H9 (cell line): ENCODE data around the gene ARID1B. TPM values are rescaled to one million over a fixed set of nuclear protein-coding genes. Genes with fewer than 3 reads are reported as not detected.

Source experiments
- DNase-seq: peaks from one replicate; pipeline ENCODE4 v3.0.0-alpha.2; 2017
- H2AFZ ChIP-seq: one replicate; pipeline ENCODE4 v1.6.1; 2013; ENCODE audit warnings: mild to moderate bottlenecking, low read length, control low read depth, moderate library complexity
- H2AK5ac ChIP-seq: 2 replicates; pipeline ENCODE4 v1.6.1; 2013; ENCODE audit warnings: low read length, control low read depth, mixed read lengths; ENCODE audit not compliant: insufficient read length
- H2BK120ac ChIP-seq: one replicate; pipeline ENCODE4 v1.6.1; 2013; ENCODE audit warnings: low read depth, mild to moderate bottlenecking, low read length, control low read depth, inconsistent platforms; ENCODE audit not compliant: poor library complexity, severe bottlenecking
- H2BK12ac ChIP-seq: 2 replicates; pipeline ENCODE4 v1.6.1; 2013; ENCODE audit warnings: low read length, control low read depth, mixed read lengths, low read depth; ENCODE audit not compliant: insufficient read length
- H2BK15ac ChIP-seq: 2 replicates; pipeline ENCODE4 v1.6.1; 2013; ENCODE audit warnings: low read depth, low read length, control low read depth
- H2BK20ac ChIP-seq: one replicate; pipeline ENCODE4 v1.6.1; 2013; ENCODE audit warnings: low read depth, mild to moderate bottlenecking, low read length, control low read depth, inconsistent platforms; ENCODE audit not compliant: poor library complexity, severe bottlenecking
- H2BK5ac ChIP-seq: 2 replicates; pipeline ENCODE4 v1.6.1; 2013; ENCODE audit warnings: low read length, control low read depth, mixed read lengths; ENCODE audit not compliant: insufficient read length
- H3K14ac ChIP-seq: 2 replicates; pipeline ENCODE4 v1.6.1; 2013; ENCODE audit warnings: low read length, control low read depth; ENCODE audit not compliant: insufficient read depth
- H3K18ac ChIP-seq: 2 replicates; pipeline ENCODE4 v1.6.1; 2013; ENCODE audit warnings: low read depth, mild to moderate bottlenecking, mixed read lengths, low read length, control low read depth; ENCODE audit not compliant: insufficient read length
- H3K23ac ChIP-seq: 2 replicates; pipeline ENCODE4 v1.6.1; 2013; ENCODE audit warnings: low read length, control low read depth, mixed read lengths, low read depth; ENCODE audit not compliant: insufficient read length
- H3K23me2 ChIP-seq: 2 replicates; pipeline ENCODE4 v1.6.1; 2013; ENCODE audit warnings: low read depth, mild to moderate bottlenecking, mixed read lengths, low read length, control low read depth; ENCODE audit not compliant: insufficient read length, poor library complexity, severe bottlenecking
- H3K27ac ChIP-seq: 2 replicates; pipeline ENCODE4 v1.5.1; 2013; ENCODE audit warnings: low read length, control low read depth, mixed read lengths, low read depth; ENCODE audit not compliant: insufficient read length
- H3K27me3 ChIP-seq: 2 replicates; pipeline ENCODE4 v1.6.1; 2013; ENCODE audit warnings: low read length, control low read depth, inconsistent platforms; ENCODE audit not compliant: insufficient read depth
- H3K4ac ChIP-seq: 2 replicates; pipeline ENCODE4 v1.6.1; 2013; ENCODE audit warnings: low read depth, mild to moderate bottlenecking, control low read depth, inconsistent platforms, low read length, moderate library complexity
- H3K4me1 ChIP-seq: 2 replicates; pipeline ENCODE4 v1.6.1; 2013; ENCODE audit warnings: low read length, control low read depth, inconsistent platforms; ENCODE audit not compliant: insufficient read depth
- H3K4me2 ChIP-seq: 2 replicates; pipeline ENCODE4 v1.6.1; 2013; ENCODE audit warnings: low read length, control low read depth, mixed read lengths; ENCODE audit not compliant: insufficient read length, insufficient read depth
- H3K56ac ChIP-seq: 2 replicates; pipeline ENCODE4 v1.6.1; 2013; ENCODE audit warnings: low read depth, mild to moderate bottlenecking, mixed read lengths, low read length, control low read depth; ENCODE audit not compliant: insufficient read length
- H3K79me1 ChIP-seq: 2 replicates; pipeline ENCODE4 v1.6.1; 2013; ENCODE audit warnings: low read depth, mild to moderate bottlenecking, moderate library complexity, low read length, control low read depth, inconsistent platforms; ENCODE audit not compliant: insufficient read depth, poor library complexity, severe bottlenecking
- H3K79me2 ChIP-seq: 2 replicates; pipeline ENCODE4 v1.6.1; 2013; ENCODE audit warnings: low read length, control low read depth, inconsistent platforms; ENCODE audit not compliant: insufficient read depth
- H3K9ac ChIP-seq: 2 replicates; pipeline ENCODE4 v1.6.1; 2013; ENCODE audit warnings: low read length, control low read depth, mixed read lengths; ENCODE audit not compliant: insufficient read length; ENCODE audit errors: extremely low read depth
- H3K9me3 ChIP-seq: one replicate; pipeline ENCODE4 v1.6.1; 2013; ENCODE audit warnings: low read depth, low read length, inconsistent platforms; ENCODE audit not compliant: control insufficient read depth
- H3T11ph ChIP-seq: one replicate; pipeline ENCODE4 v1.6.1; 2013; ENCODE audit warnings: mild to moderate bottlenecking, low read length, control low read depth, inconsistent platforms
- H4K20me1 ChIP-seq: one replicate; pipeline ENCODE4 v1.6.1; 2013; ENCODE audit not compliant: control insufficient read depth, insufficient read length, insufficient read depth
- H4K5ac ChIP-seq: 2 replicates; pipeline ENCODE4 v1.6.1; 2013; ENCODE audit warnings: low read depth, mild to moderate bottlenecking, mixed read lengths, low read length, control low read depth; ENCODE audit not compliant: insufficient read length
- H4K8ac ChIP-seq: replicated peaks from 2 replicates; pipeline ENCODE4 v1.6.1; 2013; ENCODE audit warnings: low read length, control low read depth, mixed read lengths, low read depth; ENCODE audit not compliant: insufficient read length
- H4K91ac ChIP-seq: 2 replicates; pipeline ENCODE4 v1.6.1; 2013; ENCODE audit warnings: low read depth, mild to moderate bottlenecking, moderate library complexity, mixed read lengths, low read length, control low read depth; ENCODE audit not compliant: insufficient read length
- H3K27ac Mint-ChIP-seq, 3 experiments: 2 replicates in 2 of 3; 3 replicates in 1 of 3; pipeline ENCODE4 v1.8.0; 2020 to 2021; ENCODE audit warnings: mixed read lengths in 3 of 3, mild to moderate bottlenecking in 1 of 3, moderate library complexity in 1 of 3
- H3K27me3 Mint-ChIP-seq: 2 replicates; pipeline ENCODE4 v1.8.0; 2021; ENCODE audit warnings: low read depth, mild to moderate bottlenecking, moderate library complexity, mixed read lengths
- H3K36me3 Mint-ChIP-seq, 3 experiments: 2 replicates in 2 of 3; 3 replicates in 1 of 3; pipeline ENCODE4 v1.8.0; 2020 to 2021; ENCODE audit warnings: low read depth in 3 of 3, mixed read lengths in 3 of 3; ENCODE audit not compliant: insufficient read depth in 1 of 3
- H3K4me1 Mint-ChIP-seq, 2 experiments: 2 replicates each; pipeline ENCODE4 v1.8.0; 2020; ENCODE audit warnings: mixed read lengths in 2 of 2
- H3K4me3 Mint-ChIP-seq, 2 experiments: 2 replicates in 1 of 2; 3 replicates in 1 of 2; pipeline ENCODE4 v1.8.0; 2020 to 2021; ENCODE audit warnings: mild to moderate bottlenecking in 2 of 2, mixed read lengths in 2 of 2, moderate library complexity in 1 of 2
- H3K9me3 Mint-ChIP-seq, 2 experiments: 2 replicates in 1 of 2; 3 replicates in 1 of 2; pipeline ENCODE4 v1.8.0; 2020; ENCODE audit warnings: mild to moderate bottlenecking in 2 of 2, mixed read lengths in 2 of 2, moderate library complexity in 1 of 2
- CTCF ChIP-seq: fragments of 200-600 bp; sonication (generic); conservative IDR thresholded peaks from 3 replicates; pipeline ENCODE4 v1.8.0; 2021; ENCODE audit warnings: antibody characterized with exemption, mild to moderate bottlenecking
- WGBS: extraction: QIAGEN DNeasy Blood & Tissue Kit; methylation state at CpG from one replicate; pipeline ENCODE4 v1.1.7; 2013; ENCODE audit warnings: missing lambda C conversion rate, low lambda C conversion rate, mixed read lengths; ENCODE audit not compliant: insufficient read length; ENCODE audit errors: extremely low coverage; 5-methylcytosine and 5-hydroxymethylcytosine counted together
- total RNA-seq: library from RNA; stranded (reverse); gene quantifications from 2 replicates; pipeline ENCODE4 v1.2.1, GENCODE V29; 2021

ARID1B gene
- total RNA-seq, 1 experiment from 2014 or later, result 88.2 TPM

- H3K9me3 ChIP-seq, result no peaks in the 10 kb centered on the region
- no peak overlapping the region for H2AK5ac ChIP-seq
- no peak overlapping the region for H3K27ac Mint-ChIP-seq
- peaks cover 42% of the 10 kb centered on the region for H3K27me3 Mint-ChIP-seq
- no CpG with 5 or more reads among the region's 12 CpGs for WGBS
- H3K23me2 ChIP-seq, result peaks cover 12% of the 10 kb centered on the region
- no peak overlapping the region for H3T11ph ChIP-seq
- H2BK20ac ChIP-seq, result no peak overlapping the region
- H3K9ac ChIP-seq, result no peak overlapping the region
- no peak overlapping the region for H3K56ac ChIP-seq
- H3K27ac ChIP-seq, result no peak overlapping the region
- H3K79me1 ChIP-seq, result no peaks in the 10 kb centered on the region
- peaks cover 2 to 7% of the 10 kb centered on the region in 2 experiments; a peak in 4 of 5 replicates for H3K9me3 Mint-ChIP-seq
- H3K27me3 ChIP-seq, result peaks cover 7% of the 10 kb centered on the region; the same call in 1 of the 2 replicates
- H3K4me1 Mint-ChIP-seq, result peaks cover 17 to 26% of the 10 kb centered on the region in 2 experiments
- H3K4ac ChIP-seq, result no peak overlapping the region
- no peak for TF ChIP-seq CTCF
- no peak for DNase-seq
- peaks cover 0 to 2% (median 0%) of the 10 kb centered on the region in 3 experiments; a peak in 2 of 7 replicates for H3K36me3 Mint-ChIP-seq
- H3K4me2 ChIP-seq, result no peak overlapping the region
- no peak overlapping the region for H2BK12ac ChIP-seq
- H2BK15ac ChIP-seq, result no peak overlapping the region
- no peak overlapping the region for H4K5ac ChIP-seq
- H3K18ac ChIP-seq, result no peak overlapping the region
- H2BK120ac ChIP-seq, result no peak overlapping the region
- H3K4me1 ChIP-seq, result no peaks in the 10 kb centered on the region; the same call in 1 of the 2 replicates
- no peak overlapping the region for H3K23ac ChIP-seq
- no peak overlapping the region for H3K14ac ChIP-seq
- no peaks in the 10 kb centered on the region for H4K20me1 ChIP-seq
- no peak overlapping the region for H4K8ac ChIP-seq
- no peaks in the 10 kb centered on the region for H3K79me2 ChIP-seq
- no peak overlapping the region for H2AFZ ChIP-seq
- no peak overlapping the region for H3K4me3 Mint-ChIP-seq
- H4K91ac ChIP-seq, result no peak overlapping the region
- no peak overlapping the region for H2BK5ac ChIP-seq
These were observed 462.5 kb downstream of the ARID1B start for GRCh38 chr6:157239671-157240058.
